Mesenchymal stem cell (in vitro differentiated cells and primary cell): ENCODE measurements around the gene SORCS1.

Source experiments
- DNase-seq: peaks from one replicate; pipeline ENCODE4 v3.0.0-alpha.2; 2013
- H2AFZ ChIP-seq: one replicate; pipeline ENCODE4 v1.6.1; 2013; ENCODE audit warnings: low read depth, mild to moderate bottlenecking, control low read depth, inconsistent platforms, low read length, moderate library complexity
- H2AK5ac ChIP-seq: 2 replicates; pipeline ENCODE4 v1.6.1; 2013; ENCODE audit warnings: low read length, moderate library complexity, mild to moderate bottlenecking, inconsistent platforms; ENCODE audit not compliant: severe bottlenecking
- H2BK120ac ChIP-seq: one replicate; pipeline ENCODE4 v1.6.1; 2013; ENCODE audit warnings: low read depth, mild to moderate bottlenecking, inconsistent platforms, low read length, moderate library complexity
- H2BK12ac ChIP-seq, 2 experiments: one replicate each; pipeline ENCODE4 v1.6.1; 2013; ENCODE audit warnings: inconsistent platforms in 2 of 2, low read length in 2 of 2, mild to moderate bottlenecking in 2 of 2, moderate library complexity in 2 of 2, control low read depth in 1 of 2
- H2BK15ac ChIP-seq: one replicate; pipeline ENCODE4 v1.6.1; 2013; ENCODE audit warnings: mild to moderate bottlenecking, low read depth, inconsistent platforms; ENCODE audit not compliant: poor library complexity, severe bottlenecking
- H2BK5ac ChIP-seq: 2 replicates; pipeline ENCODE4 v1.6.1; 2013; ENCODE audit warnings: low read depth, mild to moderate bottlenecking, low read length, control low read depth, inconsistent platforms; ENCODE audit not compliant: poor library complexity, severe bottlenecking
- H3K14ac ChIP-seq, 2 experiments: one replicate each; pipeline ENCODE4 v1.6.1; 2013; ENCODE audit warnings: inconsistent platforms in 2 of 2, low read length in 2 of 2, control low read depth in 1 of 2, mild to moderate bottlenecking in 1 of 2, moderate library complexity in 1 of 2
- H3K18ac ChIP-seq, 2 experiments: one replicate each; pipeline ENCODE4 v1.6.1; 2013; ENCODE audit warnings: inconsistent platforms in 2 of 2, low read length in 2 of 2, control low read depth in 1 of 2, low read depth in 1 of 2, mild to moderate bottlenecking in 1 of 2
- H3K23ac ChIP-seq, 2 experiments: one replicate each; pipeline ENCODE4 v1.6.1; 2013; ENCODE audit warnings: inconsistent platforms in 2 of 2, low read length in 2 of 2, mild to moderate bottlenecking in 2 of 2, moderate library complexity in 2 of 2, control low read depth in 1 of 2
- H3K27ac ChIP-seq: 2 replicates; pipeline ENCODE4 v1.5.1; 2013; ENCODE audit warnings: mild to moderate bottlenecking, moderate library complexity, low read length, control low read depth, inconsistent platforms; ENCODE audit not compliant: poor library complexity, severe bottlenecking
- H3K27me3 ChIP-seq, 2 experiments: 2 replicates each; pipeline versions ENCODE4 v1.6.1 to v1.7.0; 2013; ENCODE audit warnings: low read length in 2 of 2, mild to moderate bottlenecking in 2 of 2, moderate library complexity in 2 of 2, control low read depth in 1 of 2, inconsistent platforms in 1 of 2; ENCODE audit not compliant: control insufficient read depth in 1 of 2, insufficient read depth in 1 of 2
- H3K36me3 ChIP-seq, 2 experiments: 2 replicates each; pipeline versions ENCODE4 v1.6.1 to v1.7.0; 2013; ENCODE audit warnings: low read length in 2 of 2, control low read depth in 1 of 2, inconsistent platforms in 1 of 2, low read depth in 1 of 2, mild to moderate bottlenecking in 1 of 2; ENCODE audit not compliant: insufficient read depth in 2 of 2, control insufficient read depth in 1 of 2
- H3K4ac ChIP-seq, 2 experiments: one replicate each; pipeline ENCODE4 v1.6.1; 2013; ENCODE audit warnings: inconsistent platforms in 2 of 2, low read length in 2 of 2, mild to moderate bottlenecking in 2 of 2, moderate library complexity in 2 of 2, control low read depth in 1 of 2, low read depth in 1 of 2
- H3K4me1 ChIP-seq: 2 replicates; pipeline ENCODE4 v1.6.1; 2013; ENCODE audit warnings: low read depth, low read length, control low read depth; ENCODE audit not compliant: control insufficient read depth, insufficient read depth
- H3K4me2 ChIP-seq: 2 replicates; pipeline ENCODE4 v1.6.1; 2013; ENCODE audit warnings: low read length, mild to moderate bottlenecking, inconsistent platforms; ENCODE audit not compliant: poor library complexity, severe bottlenecking
- H3K4me3 ChIP-seq, 2 experiments: 2 replicates each; pipeline versions ENCODE4 v1.5.1 to v1.7.0; 2013; ENCODE audit warnings: low read length in 2 of 2, mild to moderate bottlenecking in 2 of 2, control low read depth in 1 of 2, low read depth in 1 of 2; ENCODE audit not compliant: insufficient read depth in 1 of 2
- H3K79me1 ChIP-seq: replicated peaks from 2 replicates; pipeline ENCODE4 v1.6.1; 2013; ENCODE audit warnings: mild to moderate bottlenecking, control low read depth, low read length, inconsistent platforms; ENCODE audit not compliant: poor library complexity, severe bottlenecking
- H3K9ac ChIP-seq: 2 replicates; pipeline ENCODE4 v1.7.0; 2013; ENCODE audit warnings: mild to moderate bottlenecking, low read length, moderate library complexity
- H3K9me3 ChIP-seq: 2 replicates; pipeline ENCODE4 v1.7.0; 2013; ENCODE audit warnings: mild to moderate bottlenecking, low read length; ENCODE audit not compliant: control insufficient read depth
- H4K8ac ChIP-seq: one replicate; pipeline ENCODE4 v1.6.1; 2013; ENCODE audit warnings: inconsistent platforms, mild to moderate bottlenecking, low read length, moderate library complexity
- H4K91ac ChIP-seq: one replicate; pipeline ENCODE4 v1.6.1; 2013; ENCODE audit warnings: mild to moderate bottlenecking, low read length, inconsistent platforms
- WGBS: methylation state at CpG from one replicate; pipeline ENCODE4 v1.1.7; 2013; ENCODE audit warnings: mixed read lengths; 5-methylcytosine and 5-hydroxymethylcytosine counted together

The SORCS1 gene

GRCh38 chr10:106866244-106866845 is 298.2 kb downstream of the SORCS1 start:
- no peaks in the 10 kb centered on the region for H3K79me1 ChIP-seq

GRCh38 chr10:106864031-106864430 is 300.5 kb downstream of the SORCS1 start:
- no peak for DNase-seq
- H3K18ac ChIP-seq, result no peak overlapping the region
- H3K27ac ChIP-seq, result no peak overlapping the region
- H3K4me3 ChIP-seq, result no peak overlapping the region
- no peak overlapping the region for H2BK5ac ChIP-seq
- no peak overlapping the region for H2AFZ ChIP-seq
- H3K79me1 ChIP-seq, result no peaks in the 10 kb centered on the region
- H2BK12ac ChIP-seq, result no peak overlapping the region
- no peak overlapping the region for H2BK15ac ChIP-seq
- no peak overlapping the region for H3K23ac ChIP-seq
- no peak overlapping the region for H3K4me2 ChIP-seq
- H3K9me3 ChIP-seq, result peaks cover 5% of the 10 kb centered on the region
- H3K36me3 ChIP-seq, result no peaks in the 10 kb centered on the region
- H4K8ac ChIP-seq, result no peak overlapping the region
- H3K4ac ChIP-seq, result no peak overlapping the region
- H3K9ac ChIP-seq, result no peak overlapping the region
- no peak overlapping the region for H3K14ac ChIP-seq
- WGBS, result 66% methylated on average over 7 of the region's 8 CpGs
- no peaks in the 10 kb centered on the region for H3K27me3 ChIP-seq
- no peaks in the 10 kb centered on the region for H3K4me1 ChIP-seq
- no peak overlapping the region for H2BK120ac ChIP-seq
- H2AK5ac ChIP-seq, result no peak overlapping the region
- no peak overlapping the region for H4K91ac ChIP-seq

More at GRCh38 chr10:106866244-106866845, 298.2 kb downstream of the SORCS1 start:
- no peak for DNase-seq
- H3K9me3 ChIP-seq, result no peaks in the 10 kb centered on the region
- no peaks in the 10 kb centered on the region for H3K36me3 ChIP-seq
- no peaks in the 10 kb centered on the region for H3K4me1 ChIP-seq
- H3K4ac ChIP-seq, result no peak overlapping the region
- H3K27ac ChIP-seq, result no peak overlapping the region
- H4K8ac ChIP-seq, result no peak overlapping the region
- H2BK15ac ChIP-seq, result no peak overlapping the region
- no peak overlapping the region for H4K91ac ChIP-seq
- H2AK5ac ChIP-seq, result no peak overlapping the region
- 74% methylated on average over 7 of the region's 7 CpGs for WGBS
- no peak overlapping the region for H3K18ac ChIP-seq
- no peak overlapping the region for H2BK12ac ChIP-seq
- no peak overlapping the region for H3K23ac ChIP-seq
- H2AFZ ChIP-seq, result no peak overlapping the region
- no peak overlapping the region for H3K9ac ChIP-seq
- H3K4me3 ChIP-seq, result no peak overlapping the region
- H2BK5ac ChIP-seq, result no peak overlapping the region
- no peaks in the 10 kb centered on the region for H3K27me3 ChIP-seq
- H3K14ac ChIP-seq, result no peak overlapping the region
- H2BK120ac ChIP-seq, result no peak overlapping the region
- H3K4me2 ChIP-seq, result no peak overlapping the region

- no peak overlapping the region for H3K23ac ChIP-seq
- no peaks in the 10 kb centered on the region for H3K36me3 ChIP-seq
- no peak overlapping the region for H2BK12ac ChIP-seq
- H3K9me3 ChIP-seq, result peaks cover 5% of the 10 kb centered on the region
- no peak overlapping the region for H3K4ac ChIP-seq
- no peak overlapping the region for H3K14ac ChIP-seq
- no peak overlapping the region for H2BK120ac ChIP-seq
- no peak overlapping the region for H2AK5ac ChIP-seq
- no peak overlapping the region for H3K9ac ChIP-seq
- no peak overlapping the region for H2AFZ ChIP-seq
- no peaks in the 10 kb centered on the region for H3K27me3 ChIP-seq
- no peak overlapping the region for H2BK15ac ChIP-seq
- no peak overlapping the region for H3K27ac ChIP-seq
- 44% methylated on average over 2 of the region's 2 CpGs for WGBS
- no peak overlapping the region for H3K4me2 ChIP-seq
- H3K18ac ChIP-seq, result no peak overlapping the region
- H3K4me3 ChIP-seq, result no peak overlapping the region
- H4K91ac ChIP-seq, result no peak overlapping the region
- no peaks in the 10 kb centered on the region for H3K79me1 ChIP-seq
- no peak overlapping the region for H2BK5ac ChIP-seq
- H4K8ac ChIP-seq, result no peak overlapping the region
- no peaks in the 10 kb centered on the region for H3K4me1 ChIP-seq
- DNase-seq, result no peak
These were observed 301.0 kb downstream of the SORCS1 start for GRCh38 chr10:106863549-106863948.

GRCh38 chr10:106859892-106860652 is 304.4 kb downstream of the SORCS1 start:
- Histone ChIP-seq H3K79me1 (no peaks in the 10 kb centered on the region), H3K36me3 (no peaks in the 10 kb centered on the region), H2BK120ac (no peak overlapping the region), H3K14ac (no peak overlapping the region), H2AFZ (no peak overlapping the region), H3K4me1 (no peaks in the 10 kb centered on the region), H4K91ac (no peak overlapping the region), H3K4me3 (no peak overlapping the region), H3K23ac (no peak overlapping the region), H3K27me3 (no peaks in the 10 kb centered on the region), H3K18ac (no peak overlapping the region), H3K4ac (no peak overlapping the region), H3K4me2 (no peak overlapping the region), H4K8ac (no peak overlapping the region), H2BK5ac (no peak overlapping the region), H3K9ac (no peak overlapping the region), H2BK15ac (no peak overlapping the region), H2BK12ac (no peak overlapping the region), H3K9me3 (peaks cover 13% of the 10 kb centered on the region), H3K27ac (no peak overlapping the region), H2AK5ac (no peak overlapping the region)
- WGBS, result 93% methylated on average over 4 of the region's 4 CpGs
- DNase-seq, result no peak
